Choroid plexus epithelial cell (primary cell): ENCODE results near the gene DEAF1.

Experiments
- DNase-seq: peaks from one replicate; pipeline ENCODE4 v3.0.0-alpha.2; 2010; ENCODE audit warnings: low read depth
- H3K4me3 ChIP-seq: 2 replicates; pipeline ENCODE4 v1.5.1; 2011; ENCODE audit warnings: low read depth, mild to moderate bottlenecking, control low read depth, low read length, moderate library complexity
- CTCF ChIP-seq: conservative IDR thresholded peaks from 2 replicates; pipeline ENCODE4 v1.5.1; 2011; ENCODE audit warnings: low read depth, mild to moderate bottlenecking, control low read depth, inconsistent platforms, low read length, moderate library complexity

DEAF1 gene

GRCh38 chr11:618856-619627 is 76.0 kb downstream of the DEAF1 start:
- no peak for TF ChIP-seq CTCF
- H3K4me3 ChIP-seq, result no peak overlapping the region
- no peak for DNase-seq

- H3K4me3 ChIP-seq, result no peak overlapping the region
- TF ChIP-seq CTCF, result no peak
- DNase-seq, result no peak
Observed at GRCh38 chr11:617912-618682, 76.9 kb downstream of the DEAF1 start.

GRCh38 chr11:617199-617911 is 77.7 kb downstream of the DEAF1 start:
- DNase-seq, result no peak
- no peak overlapping the region for H3K4me3 ChIP-seq
- no peak for TF ChIP-seq CTCF

GRCh38 chr11:616320-617198 is 78.5 kb downstream of the DEAF1 start:
- no peak overlapping the region for H3K4me3 ChIP-seq
- no peak for DNase-seq
- TF ChIP-seq CTCF, result no peak

- peak within 1 kb of the TSS; percentile 86 for H3K4me3 ChIP-seq
- no peak for TF ChIP-seq CTCF
- peak; percentile 93 for DNase-seq
Observed at GRCh38 chr11:615504-616319, 79.3 kb downstream of the DEAF1 start, which contains the start of gene IRF7. TSS of gene IRF7 (minus strand) at chr11:615950. CDS start at chr11:615364, 586 bp downstream.
